ENCODE measurements around the gene COL6A5.

DNA sequence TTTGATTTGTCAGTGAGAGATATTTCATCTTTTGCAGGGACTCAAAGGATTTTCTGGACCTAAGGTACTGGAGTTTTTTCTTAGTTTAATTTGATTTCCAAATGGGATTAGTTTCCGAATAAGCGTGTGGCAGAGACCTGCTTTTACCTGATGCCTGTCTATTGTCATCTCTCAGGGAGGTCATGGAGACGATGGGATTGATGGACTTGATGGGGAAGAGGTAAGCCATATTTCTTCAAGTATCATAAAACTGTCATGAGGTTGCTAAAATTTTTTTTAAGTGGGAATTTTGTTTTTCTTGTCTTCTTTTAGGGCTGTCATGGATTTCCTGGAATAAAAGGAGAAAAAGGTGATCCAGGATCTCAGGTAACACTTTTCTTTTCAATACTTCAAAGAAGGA lies 60.5 kb downstream of the COL6A5 start:
- TF ChIP-seq CTCF (IDR thresholded peaks at IDR 0.05 in 2 of 3, conservative IDR thresholded peaks at IDR 0.05 in 1 of 3; ENCODE audit: borderline replicate concordance in 1 of 3, insufficient read depth in 1 of 3, low read depth in 2 of 3, low read length in 2 of 3) (no peak), EZH2 (IDR thresholded peaks at IDR 0.05) (no peak), RAD21 (IDR thresholded peaks at IDR 0.05; ENCODE audit: low read depth) (no peak), ZNF274 (IDR thresholded peaks at IDR 0.05; ENCODE audit: low read depth, low read length) (no peak), YY1 (IDR thresholded peaks at IDR 0.05; ENCODE audit: extremely low read depth, insufficient replicate concordance, low read depth, low read length) (no peak), MAX (IDR thresholded peaks at IDR 0.05) (no peak), ELF1 (IDR thresholded peaks at IDR 0.05; ENCODE audit: borderline replicate concordance, low read depth) (no peak), POLR2AphosphoS5 (IDR thresholded peaks at IDR 0.05; ENCODE audit: low read depth, low read length) (no peak), FOSL1 (IDR thresholded peaks at IDR 0.05; ENCODE audit: low read depth) (no peak), JUND (IDR thresholded peaks at IDR 0.05) (no peak), TCF7L2 (IDR thresholded peaks at IDR 0.05; ENCODE audit: borderline replicate concordance, extremely low read depth, insufficient read depth, insufficient read length) (no peak), SRF (IDR thresholded peaks at IDR 0.05; ENCODE audit: low read depth) (no peak), SP1 (IDR thresholded peaks at IDR 0.05; ENCODE audit: low read depth) (no peak)
- TF ChIP-seq, protein P1, sequence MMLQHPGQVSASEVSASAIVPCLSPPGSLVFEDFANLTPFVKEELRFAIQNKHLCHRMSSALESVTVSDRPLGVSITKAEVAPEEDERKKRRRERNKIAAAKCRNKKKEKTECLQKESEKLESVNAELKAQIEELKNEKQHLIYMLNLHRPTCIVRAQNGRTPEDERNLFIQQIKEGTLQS (IDR thresholded peaks at IDR 0.05) = no peak
